ENCODE measurements around the gene P2RY2.

The P2RY2 gene

GRCh38 chr11:73210916-73211667, 7.0 kb upstream of the P2RY2 start:
- DNase-seq (no peak), ATAC-seq (no peak)
- Mint-ChIP-seq H3K27ac (peak overlapping the region in 1 of 2 donors; percentile 23), H3K4me3 (no peak overlapping the region), H3K4me1 (no peaks in the 10 kb centered on the region), H3K27me3 (no peaks in the 10 kb centered on the region), H3K9me3 (no peaks in the 10 kb centered on the region)

- H3K27ac Mint-ChIP-seq, result no peak overlapping the region
- no peak for ATAC-seq
- no peaks in the 10 kb centered on the region for H3K9me3 Mint-ChIP-seq
- peaks cover 9% of the 10 kb centered on the region for H3K4me1 Mint-ChIP-seq
- no peak overlapping the region for H3K4me3 Mint-ChIP-seq
- H3K27me3 Mint-ChIP-seq, result peaks cover 19% of the 10 kb centered on the region
- no peak for DNase-seq
Observed at GRCh38 chr11:73213196-73214143, 4.6 kb upstream of the P2RY2 start.

GRCh38 chr11:73215191-73216134, 2.6 kb upstream of the P2RY2 start:
- DNase-seq (no peak), ATAC-seq (no peak)
- peak overlapping the region in 1 of 2 donors; percentile 1 for H3K27ac Mint-ChIP-seq
- H3K4me3 Mint-ChIP-seq, result no peak overlapping the region
- H3K4me1 Mint-ChIP-seq, result peaks cover 11% of the 10 kb centered on the region
- no peaks in the 10 kb centered on the region for H3K9me3 Mint-ChIP-seq
- peaks cover 39% of the 10 kb centered on the region for H3K27me3 Mint-ChIP-seq

GRCh38 chr11:73216465-73216864, 1.6 kb upstream of the P2RY2 start:
- Mint-ChIP-seq H3K9me3 (no peaks in the 10 kb centered on the region), H3K4me3 (no peak overlapping the region), H3K27me3 (peaks cover 44% of the 10 kb centered on the region), H3K27ac (no peak overlapping the region), H3K4me1 (peaks cover 11% of the 10 kb centered on the region)
- DNase-seq, result no peak
- ATAC-seq, result no peak

- Mint-ChIP-seq H3K27ac (no peak overlapping the region), H3K4me1 (peaks cover 11% of the 10 kb centered on the region), H3K4me3 (peak overlapping the region; percentile 55 to 72), H3K27me3 (peaks cover 44% of the 10 kb centered on the region), H3K9me3 (no peaks in the 10 kb centered on the region)
- ATAC-seq (no peak), DNase-seq (no peak)
Observed at GRCh38 chr11:73217131-73217809, 811 bp upstream of the P2RY2 start.

- Mint-ChIP-seq H3K4me3 (peak overlapping the region; percentile 55 to 72), H3K9me3 (no peaks in the 10 kb centered on the region), H3K4me1 (peaks cover 11% of the 10 kb centered on the region), H3K27me3 (peaks cover 44% of the 10 kb centered on the region), H3K27ac (no peak overlapping the region)
- no peak for DNase-seq
- no peak for ATAC-seq
Observed at GRCh38 chr11:73217810-73218105, 323 bp upstream of the P2RY2 start.

GRCh38 chr11:73218830-73219215, 742 bp downstream of the P2RY2 start:
- Mint-ChIP-seq H3K9me3 (no peaks in the 10 kb centered on the region), H3K27ac (no peak overlapping the region), H3K4me3 (no peak overlapping the region), H3K4me1 (peaks cover 11% of the 10 kb centered on the region), H3K27me3 (peaks cover 52% of the 10 kb centered on the region)
- ATAC-seq (no peak), DNase-seq (no peak)

GRCh38 chr11:73219396-73220285, 1.6 kb downstream of the P2RY2 start:
- no peak for ATAC-seq
- Mint-ChIP-seq H3K9me3 (no peaks in the 10 kb centered on the region), H3K4me1 (peaks cover 14% of the 10 kb centered on the region), H3K27ac (peak overlapping the region in 1 of 2 donors; percentile 1), H3K4me3 (peak overlapping the region; percentile 44 to 63), H3K27me3 (peaks cover 57% of the 10 kb centered on the region)
- no peak for DNase-seq

- ATAC-seq, result no peak
- no peak for DNase-seq
- Mint-ChIP-seq H3K27ac (no peak overlapping the region), H3K9me3 (no peaks in the 10 kb centered on the region), H3K4me1 (peaks cover 17% of the 10 kb centered on the region), H3K27me3 (peaks cover 70% of the 10 kb centered on the region), H3K4me3 (no peak overlapping the region)
Observed at GRCh38 chr11:73221451-73221850, 3.4 kb downstream of the P2RY2 start.

- Mint-ChIP-seq H3K4me3 (no peak overlapping the region), H3K27me3 (peaks cover 64% of the 10 kb centered on the region), H3K27ac (no peak overlapping the region), H3K4me1 (peaks cover 17% of the 10 kb centered on the region), H3K9me3 (no peaks in the 10 kb centered on the region)
- DNase-seq, result no peak
- ATAC-seq, result no peak
Observed at GRCh38 chr11:73221996-73222395, 3.9 kb downstream of the P2RY2 start.

GRCh38 chr11:73223998-73224730, 6.1 kb downstream of the P2RY2 start:
- peak; percentile 6 for ATAC-seq
- peak overlapping the region in 1 of 2 donors; percentile 59 for H3K27ac Mint-ChIP-seq
- DNase-seq, result no peak

GRCh38 chr11:73225001-73225686, 7.1 kb downstream of the P2RY2 start:
- peaks cover 6% of the 10 kb centered on the region for H3K4me1 Mint-ChIP-seq
- H3K9me3 Mint-ChIP-seq, result no peaks in the 10 kb centered on the region
- peak overlapping the region in 1 of 2 donors; percentile 66 for H3K27ac Mint-ChIP-seq
- DNase-seq (no peak), ATAC-seq (no peak)
- peaks cover 44% of the 10 kb centered on the region for H3K27me3 Mint-ChIP-seq
- no peak overlapping the region for H3K4me3 Mint-ChIP-seq

More at GRCh38 chr11:73223998-73224730, 6.1 kb downstream of the P2RY2 start:
- Mint-ChIP-seq H3K4me3 (no peak overlapping the region), H3K4me1 (peaks cover 6% of the 10 kb centered on the region), H3K9me3 (no peaks in the 10 kb centered on the region), H3K27me3 (peaks cover 51% of the 10 kb centered on the region)

GRCh38 chr11:73225851-73226250, 7.8 kb downstream of the P2RY2 start:
- ATAC-seq, result no peak
- H3K27ac Mint-ChIP-seq, result peak overlapping the region in 1 of 2 donors; percentile 66
- peaks cover 6% of the 10 kb centered on the region for H3K4me1 Mint-ChIP-seq
- peaks cover 37% of the 10 kb centered on the region for H3K27me3 Mint-ChIP-seq
- DNase-seq, result no peak
- H3K4me3 Mint-ChIP-seq, result no peak overlapping the region
- H3K9me3 Mint-ChIP-seq, result no peaks in the 10 kb centered on the region
